Bone marrow (tissue), 2 donors: Measurements from ENCODE around the gene DYNC1H1.

ENCODE experiments used
- DNase-seq, 2 donors: peaks; one replicate each; lab custom pipeline; 2025; lab: John Stamatoyannopoulos, UW

DYNC1H1 gene

DNA sequence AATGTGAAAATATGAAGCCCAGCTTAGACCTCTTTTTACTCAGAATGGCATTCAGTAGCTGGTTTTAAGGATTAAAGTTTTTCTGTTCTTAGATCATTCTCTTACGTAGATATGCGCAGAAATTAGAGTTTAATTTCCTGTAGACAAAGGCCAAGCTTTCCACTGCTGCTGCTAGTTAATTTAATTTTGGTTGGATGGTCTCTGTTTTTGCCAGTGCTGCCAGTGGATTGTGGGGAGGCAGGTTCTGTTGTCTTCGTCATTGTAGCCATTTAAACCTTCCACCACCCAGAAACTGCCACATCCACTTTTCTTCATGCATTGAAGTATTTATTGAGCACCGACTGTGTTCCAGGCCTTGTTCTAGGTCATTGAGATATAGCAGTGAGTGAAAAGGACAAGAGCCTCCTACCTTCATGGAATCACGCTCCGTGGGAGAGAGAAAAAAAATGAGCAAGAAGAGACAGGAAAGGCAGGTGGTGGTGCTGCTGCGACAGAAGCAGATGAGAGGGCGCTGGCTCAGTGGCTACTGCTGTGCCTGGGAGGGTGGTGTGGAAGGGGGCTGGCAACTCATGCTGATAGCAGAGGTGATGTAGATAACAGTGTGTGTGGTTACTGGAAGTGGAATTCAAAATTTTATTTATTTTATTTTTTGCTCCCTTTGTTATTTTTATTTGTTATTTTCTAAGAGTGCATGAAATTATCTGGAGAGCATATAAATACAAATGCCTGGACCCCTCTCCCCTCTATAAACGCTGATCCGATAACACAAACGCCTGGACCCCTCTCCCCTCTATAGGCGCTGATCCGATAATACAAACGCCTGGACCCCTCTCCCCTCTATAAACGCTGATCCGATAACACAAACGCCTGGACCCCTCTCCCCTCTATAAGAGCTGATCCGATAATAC lies 33.3 kb downstream of the DYNC1H1 start:
- no peak for DNase-seq

DNA sequence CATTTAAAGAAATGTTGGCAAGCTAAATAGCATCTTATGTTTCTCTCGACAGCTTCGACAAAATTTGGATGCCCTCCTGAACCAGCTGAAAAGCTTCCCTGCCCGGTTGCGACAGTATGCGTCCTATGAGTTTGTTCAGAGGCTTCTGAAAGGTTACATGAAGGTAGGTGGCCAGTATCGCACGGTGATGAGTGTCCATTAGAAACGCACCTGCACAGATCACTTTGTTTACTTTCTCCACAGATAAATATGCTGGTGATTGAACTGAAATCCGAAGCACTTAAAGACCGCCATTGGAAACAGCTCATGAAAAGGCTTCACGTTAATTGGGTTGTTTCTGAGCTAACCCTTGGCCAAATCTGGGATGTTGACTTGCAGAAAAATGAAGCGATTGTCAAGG lies 36.5 kb downstream of the DYNC1H1 start:
- no peak for DNase-seq

DNA sequence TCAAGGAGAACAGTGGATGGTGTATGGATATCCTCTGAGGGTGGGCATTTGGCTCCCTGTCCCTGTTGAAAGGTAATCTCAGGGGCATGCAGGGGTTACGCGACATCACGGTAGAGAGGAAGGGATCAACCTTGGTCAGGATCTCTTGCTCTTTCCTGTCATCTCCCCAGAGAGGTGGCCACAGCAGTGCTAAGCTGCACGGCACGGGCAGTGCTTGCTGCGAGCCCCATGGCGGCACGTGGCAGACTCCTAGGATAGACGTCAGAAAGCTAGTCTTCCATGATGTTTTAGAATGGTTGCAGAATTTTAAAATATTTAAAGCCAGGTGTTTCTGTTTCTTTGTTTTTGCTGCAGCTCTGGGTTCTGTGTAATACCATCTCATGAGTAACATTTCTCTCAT lies 41.0 kb downstream of the DYNC1H1 start:
- no peak for DNase-seq

DNA sequence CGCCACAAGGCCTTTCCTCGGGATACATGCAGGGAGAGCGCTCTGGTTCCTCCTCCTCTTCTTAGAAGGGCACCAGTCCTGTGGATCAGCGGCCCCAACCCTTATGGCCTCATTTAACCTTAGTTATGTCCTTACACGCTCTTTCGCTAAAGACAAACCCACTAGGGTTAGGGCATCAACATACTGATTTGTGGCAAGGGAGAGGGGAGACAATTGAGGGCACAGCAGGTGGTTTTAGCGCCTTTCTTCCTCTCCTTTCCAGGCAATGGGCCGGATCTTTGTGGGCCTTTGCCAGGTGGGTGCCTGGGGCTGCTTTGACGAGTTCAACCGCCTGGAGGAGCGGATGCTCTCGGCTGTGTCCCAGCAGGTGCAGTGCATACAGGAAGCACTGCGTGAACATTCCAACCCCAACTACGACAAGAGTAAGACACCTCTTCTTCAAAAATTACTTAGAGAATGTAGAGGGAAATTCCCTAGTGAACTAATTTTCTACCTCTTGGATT lies 43.6 kb downstream of the DYNC1H1 start:
- no peak for DNase-seq

DNA sequence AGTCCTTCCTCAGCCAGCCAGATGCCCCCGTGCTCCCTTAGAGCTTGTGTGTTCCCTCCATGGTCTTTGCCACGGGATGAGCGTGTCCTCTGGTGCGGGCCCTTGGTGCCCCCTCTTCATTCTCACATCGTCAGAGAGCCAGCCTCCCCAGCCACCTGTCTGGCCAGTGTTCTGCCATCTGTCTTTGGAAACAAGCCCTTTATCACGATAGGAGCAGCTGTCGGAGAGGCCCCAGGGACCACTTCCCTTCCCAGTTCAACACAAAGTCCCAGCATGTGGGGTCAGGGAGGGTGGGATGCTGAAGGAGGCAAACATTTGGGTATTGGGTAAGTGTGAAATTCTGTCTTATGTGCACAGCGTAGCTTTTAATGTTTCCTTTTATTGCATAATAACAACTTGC lies 44.5 kb downstream of the DYNC1H1 start:
- DNase-seq = no peak

DNA sequence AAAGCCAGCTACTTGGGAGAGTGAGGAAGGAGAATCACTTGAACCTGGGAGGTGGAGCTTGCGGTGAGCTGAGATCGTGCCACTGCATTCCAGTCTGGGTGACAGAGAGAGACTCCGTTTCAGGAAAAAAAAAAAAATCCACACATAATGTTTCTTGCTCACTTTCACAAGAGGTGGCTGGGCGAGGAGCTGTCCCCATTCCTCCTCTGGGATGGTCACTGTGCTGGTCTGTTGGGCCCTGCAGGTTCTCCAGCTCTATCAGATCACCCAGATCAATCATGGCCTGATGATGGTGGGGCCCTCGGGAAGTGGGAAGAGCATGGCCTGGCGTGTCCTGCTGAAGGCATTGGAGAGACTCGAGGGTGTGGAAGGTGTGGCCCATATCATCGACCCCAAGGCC lies 47.3 kb downstream of the DYNC1H1 start:
- DNase-seq = no peak

DNA sequence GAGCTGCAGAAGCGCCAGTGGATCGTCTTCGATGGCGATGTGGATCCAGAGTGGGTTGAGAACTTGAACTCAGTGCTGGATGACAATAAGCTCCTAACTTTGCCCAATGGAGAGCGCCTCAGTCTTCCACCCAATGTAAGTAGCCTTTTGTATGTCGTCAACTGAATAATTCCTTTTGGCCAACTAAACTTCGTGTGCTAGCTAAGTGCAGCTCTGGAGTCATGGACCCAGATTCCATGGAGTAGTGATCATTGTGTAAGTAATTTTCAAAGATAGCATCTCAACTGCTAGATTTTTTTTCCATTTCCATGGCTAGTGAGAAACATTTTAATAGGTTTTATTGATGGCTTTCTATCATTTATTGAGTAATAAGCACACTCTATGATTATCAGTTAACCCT lies 48.0 kb downstream of the DYNC1H1 start:
- no peak for DNase-seq

DNA sequence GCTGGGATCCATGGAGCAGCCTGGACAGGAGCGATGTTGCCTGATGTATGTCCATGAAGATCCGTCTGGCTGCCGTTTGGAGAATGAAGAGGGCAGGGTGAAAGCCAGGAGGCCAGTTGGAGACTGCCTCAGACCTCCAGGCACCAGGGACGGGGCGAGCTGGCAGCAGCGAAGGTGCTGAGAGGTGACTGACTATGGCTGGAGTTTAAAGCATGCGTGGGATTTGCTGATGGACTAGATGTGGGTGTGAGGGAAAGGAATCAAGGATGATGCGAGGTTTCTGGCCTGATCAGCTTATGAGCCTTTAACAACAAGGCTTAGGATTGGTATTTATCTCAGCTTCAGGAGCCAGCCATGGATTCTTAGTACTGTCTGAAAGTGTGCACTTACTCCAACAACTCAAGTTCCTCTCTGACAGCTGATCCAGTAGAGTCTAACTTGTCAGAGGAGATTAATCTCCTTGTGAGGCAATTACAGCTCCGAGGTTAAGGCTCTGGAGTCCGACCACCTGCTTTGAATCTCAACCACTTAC lies 49.4 kb downstream of the DYNC1H1 start:
- no peak for DNase-seq

DNA sequence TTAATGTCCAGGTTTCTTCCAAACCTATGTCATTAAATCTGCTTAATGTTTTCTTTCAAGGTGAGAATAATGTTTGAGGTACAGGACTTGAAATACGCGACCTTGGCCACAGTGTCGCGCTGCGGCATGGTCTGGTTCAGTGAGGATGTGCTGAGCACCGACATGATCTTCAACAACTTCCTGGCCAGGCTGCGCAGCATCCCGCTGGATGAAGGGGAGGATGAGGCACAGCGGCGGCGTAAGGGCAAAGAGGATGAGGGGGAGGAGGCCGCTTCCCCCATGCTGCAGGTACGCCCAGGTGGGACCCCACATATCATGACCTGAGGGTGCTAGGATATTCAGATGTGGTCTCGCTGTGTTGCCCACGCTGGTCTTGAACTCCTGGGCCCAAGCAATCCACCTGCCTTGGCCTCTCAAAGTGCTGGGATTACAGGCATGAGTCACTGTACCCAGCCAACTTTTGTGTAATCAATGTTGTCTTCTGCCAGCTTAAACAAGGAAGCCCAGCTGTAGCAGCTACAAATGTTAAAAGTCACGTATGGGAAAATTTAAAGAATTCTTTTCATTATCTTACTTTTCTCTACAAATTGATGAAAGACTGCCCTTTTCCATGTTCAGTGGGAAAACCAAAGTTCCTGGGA lies 50.8 kb downstream of the DYNC1H1 start:
- DNase-seq = no peak

DNA sequence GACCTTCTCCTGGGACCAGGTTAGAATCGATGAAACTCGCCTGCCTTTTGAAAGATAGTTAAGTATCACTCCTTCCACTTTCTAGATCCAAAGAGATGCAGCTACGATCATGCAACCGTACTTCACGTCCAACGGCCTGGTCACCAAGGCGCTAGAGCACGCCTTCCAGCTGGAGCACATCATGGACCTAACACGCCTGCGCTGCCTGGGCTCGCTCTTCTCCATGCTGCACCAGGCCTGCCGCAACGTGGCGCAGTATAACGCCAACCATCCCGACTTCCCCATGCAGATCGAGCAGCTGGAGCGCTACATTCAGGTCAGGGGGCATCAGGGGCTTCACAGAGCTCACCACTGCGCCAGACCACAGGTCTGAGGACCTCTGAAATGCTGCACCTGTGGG lies 51.4 kb downstream of the DYNC1H1 start:
- DNase-seq = no peak

DNA sequence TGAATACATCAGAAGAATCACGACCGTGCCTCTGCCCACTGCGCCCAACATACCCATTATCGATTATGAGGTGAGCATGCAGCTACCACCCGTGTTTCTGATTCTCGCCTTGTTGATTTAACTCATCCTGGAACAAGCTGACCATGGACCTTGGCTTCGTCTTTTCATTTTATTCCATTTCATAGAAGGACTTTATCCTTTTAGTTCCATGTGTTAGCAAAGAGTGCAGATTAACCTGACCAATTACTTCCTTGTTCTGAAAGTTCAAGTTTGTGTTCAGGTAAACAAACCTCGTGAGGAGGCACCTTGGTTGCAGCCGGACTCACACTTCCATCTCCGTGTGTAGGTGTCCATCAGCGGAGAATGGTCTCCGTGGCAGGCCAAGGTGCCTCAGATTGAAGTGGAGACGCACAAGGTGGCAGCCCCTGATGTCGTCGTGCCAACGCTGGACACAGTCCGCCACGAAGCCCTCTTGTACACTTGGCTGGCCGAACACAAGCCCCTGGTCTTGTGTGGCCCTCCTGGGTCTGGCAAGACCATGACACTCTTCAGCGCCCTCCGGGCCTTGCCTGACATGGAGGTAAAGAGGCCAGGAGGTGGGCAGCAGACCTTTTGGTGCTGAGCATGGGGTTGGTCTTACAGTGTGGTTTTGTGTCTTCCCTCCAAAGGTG lies 52.2 kb downstream of the DYNC1H1 start:
- DNase-seq = no peak

DNA sequence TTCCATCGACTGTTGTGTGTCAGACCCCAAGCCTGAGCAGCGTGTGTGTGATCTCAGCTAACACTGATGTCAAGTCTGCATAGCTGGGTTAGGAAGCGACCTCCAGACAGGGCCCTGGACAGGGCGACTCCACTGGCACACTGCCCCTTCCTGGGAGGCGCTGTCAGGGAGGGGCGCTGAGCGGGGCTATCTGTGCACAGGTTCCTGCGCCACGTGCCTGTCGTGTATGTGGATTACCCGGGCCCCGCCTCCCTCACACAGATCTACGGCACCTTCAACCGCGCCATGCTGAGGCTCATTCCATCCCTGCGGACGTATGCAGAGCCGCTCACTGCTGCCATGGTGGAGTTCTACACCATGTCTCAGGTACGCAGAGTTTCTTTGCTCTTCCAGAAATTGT lies 53.9 kb downstream of the DYNC1H1 start:
- no peak for DNase-seq

DNA sequence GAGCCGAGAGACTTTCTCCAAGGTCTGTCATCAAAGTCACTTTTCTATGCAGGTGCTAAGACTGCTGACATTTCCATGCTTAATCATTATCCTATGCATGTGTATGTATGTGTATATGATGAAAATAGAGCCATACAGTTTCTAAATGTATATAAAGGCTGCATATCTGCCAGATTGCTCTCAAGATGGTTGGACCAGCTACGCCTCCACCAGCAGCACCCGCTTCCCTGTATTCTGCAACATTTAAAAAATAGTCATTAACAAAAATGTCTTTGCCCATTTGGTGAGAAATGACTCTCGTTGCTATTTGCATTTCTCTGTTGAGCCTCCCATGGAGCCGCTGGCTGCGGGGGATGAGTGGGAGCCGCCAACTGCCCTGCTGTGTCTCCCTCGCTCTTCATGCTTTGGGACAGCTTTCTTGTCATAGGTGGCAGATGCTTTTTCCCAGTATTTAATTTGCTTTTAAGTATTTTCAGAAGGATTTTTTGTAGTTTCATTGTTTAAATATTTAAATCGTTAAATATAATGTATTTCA lies 54.7 kb downstream of the DYNC1H1 start:
- DNase-seq = no peak

DNA sequence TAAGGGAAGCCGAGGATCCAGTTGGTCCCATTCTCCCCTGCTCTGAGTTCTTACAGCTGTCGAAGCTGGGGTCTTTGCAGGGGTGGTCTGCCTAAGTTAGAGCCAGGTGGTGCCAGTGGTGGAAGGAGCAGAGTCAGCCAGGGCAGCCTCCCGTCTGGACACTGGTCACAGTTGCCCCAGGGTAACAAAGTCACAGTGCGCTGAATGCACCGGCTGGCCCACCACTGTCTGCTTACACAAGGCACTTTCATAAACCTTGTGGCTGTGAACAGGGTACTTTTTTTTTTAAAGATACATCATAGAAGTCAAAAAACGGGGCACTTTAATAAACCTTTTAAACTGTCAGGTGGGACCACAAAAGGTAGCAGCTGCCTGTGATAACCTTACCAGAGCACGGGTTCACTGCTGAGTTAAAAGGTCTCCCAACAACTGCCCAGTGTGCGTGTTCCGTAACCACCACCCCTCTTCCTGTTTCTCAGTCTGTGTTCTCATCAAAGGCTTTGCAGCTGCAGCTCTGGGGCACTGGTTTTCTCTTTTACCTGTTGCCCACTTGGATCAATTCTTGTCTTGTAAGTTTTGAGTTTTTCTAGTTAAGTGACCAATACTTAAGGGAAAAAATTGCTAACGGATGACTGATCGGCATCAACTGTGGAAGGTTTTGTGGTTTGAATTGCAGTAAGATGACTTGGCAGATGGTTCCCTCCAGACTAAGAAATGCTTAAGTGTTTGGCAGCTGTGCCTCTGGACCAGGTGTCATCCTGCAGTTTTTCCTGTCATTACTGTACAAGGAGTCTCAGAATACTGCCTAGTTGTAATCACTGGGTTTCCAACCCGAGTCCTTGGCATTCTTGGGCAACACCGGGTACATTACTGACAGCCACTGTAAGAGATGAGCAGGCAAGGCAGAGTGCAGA lies 55.9 kb downstream of the DYNC1H1 start:
- no peak for DNase-seq

DNA sequence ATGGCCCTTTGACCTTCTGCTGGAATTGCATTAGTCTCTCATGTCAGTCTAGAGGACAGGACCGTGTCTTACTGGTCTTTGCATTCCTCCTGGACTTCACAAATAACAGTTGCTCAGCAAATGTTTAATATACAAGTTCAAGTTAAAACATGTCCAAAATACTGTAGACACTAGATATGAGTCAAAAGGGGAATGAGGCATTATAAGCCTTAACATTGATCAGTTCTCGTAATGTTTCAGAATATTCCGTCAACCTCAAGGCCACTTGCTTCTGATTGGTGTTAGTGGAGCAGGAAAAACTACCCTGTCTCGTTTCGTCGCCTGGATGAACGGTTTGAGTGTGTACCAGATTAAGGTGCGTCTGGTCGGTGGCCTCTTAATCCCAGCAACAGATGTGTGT lies 62.6 kb downstream of the DYNC1H1 start:
- no peak for DNase-seq

DNA sequence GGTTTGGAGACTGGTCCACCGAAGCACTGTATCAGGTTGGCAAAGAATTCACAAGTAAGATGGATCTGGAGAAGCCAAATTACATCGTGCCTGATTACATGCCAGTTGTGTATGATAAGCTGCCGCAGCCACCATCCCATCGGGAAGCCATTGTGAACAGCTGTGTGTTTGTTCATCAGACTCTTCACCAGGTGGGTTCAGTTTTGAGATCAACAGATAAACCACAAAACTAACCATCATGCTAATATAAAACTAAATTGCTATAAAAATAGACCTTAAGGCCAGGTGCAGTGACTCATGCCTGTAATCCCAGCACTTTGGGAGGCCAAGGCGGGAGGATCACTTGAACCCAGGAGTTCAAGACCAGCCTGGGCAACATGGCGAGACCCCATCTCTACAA lies 63.6 kb downstream of the DYNC1H1 start:
- DNase-seq = no peak

DNA sequence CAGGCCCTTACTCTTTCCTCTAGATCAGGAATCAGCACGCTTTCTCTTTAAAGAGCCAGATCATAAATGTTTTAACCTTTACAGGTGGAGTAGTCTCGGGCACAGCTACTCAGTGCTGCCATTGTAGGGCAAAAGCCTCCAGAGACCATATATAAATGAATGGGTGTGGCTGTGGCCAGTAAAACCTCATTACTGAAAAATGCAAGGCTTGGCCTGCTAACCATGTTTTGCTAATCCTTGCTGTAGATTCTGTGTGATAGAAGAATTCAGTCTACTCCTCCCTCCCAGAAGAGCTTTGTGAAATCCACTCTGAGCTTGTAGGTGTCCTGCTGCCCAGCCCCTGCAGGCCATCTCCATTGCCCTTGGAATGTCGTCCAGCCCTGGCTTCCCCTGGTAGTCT lies 64.4 kb downstream of the DYNC1H1 start:
- no peak for DNase-seq

DNA sequence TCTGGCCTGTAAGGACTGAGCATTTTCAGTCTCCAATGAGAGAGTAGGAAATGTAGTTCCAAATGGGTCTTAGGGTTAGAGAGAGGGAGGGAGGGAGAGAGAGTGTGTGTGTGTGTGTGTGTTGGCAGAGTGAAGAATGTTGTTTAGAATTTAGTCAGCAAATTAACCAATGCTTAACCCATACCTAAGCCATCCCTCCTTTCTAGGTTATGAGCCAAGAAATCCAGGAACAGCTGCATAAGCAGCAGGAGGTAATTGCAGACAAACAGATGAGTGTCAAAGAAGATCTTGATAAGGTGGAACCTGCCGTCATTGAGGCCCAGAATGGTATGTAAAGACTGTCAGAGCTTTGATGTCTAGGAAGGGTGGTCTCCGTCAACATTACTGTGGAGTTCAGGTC lies 65.6 kb downstream of the DYNC1H1 start:
- DNase-seq = no peak

DNA sequence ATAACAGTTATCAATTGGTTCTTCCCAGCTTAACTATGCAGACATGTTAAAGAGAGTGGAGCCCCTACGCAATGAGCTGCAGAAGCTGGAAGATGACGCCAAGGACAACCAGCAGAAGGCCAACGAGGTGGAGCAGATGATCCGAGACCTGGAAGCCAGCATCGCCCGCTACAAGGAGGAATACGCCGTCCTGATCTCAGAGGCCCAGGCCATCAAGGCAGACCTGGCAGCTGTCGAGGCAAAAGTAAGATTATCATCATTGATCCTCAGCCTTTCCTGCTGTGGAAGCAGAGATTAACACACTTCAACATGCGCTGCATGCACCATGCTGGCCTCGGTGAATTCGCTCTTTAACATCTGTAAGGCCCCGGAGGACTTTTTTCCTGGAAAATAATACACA lies 68.9 kb downstream of the DYNC1H1 start:
- no peak for DNase-seq

DNA sequence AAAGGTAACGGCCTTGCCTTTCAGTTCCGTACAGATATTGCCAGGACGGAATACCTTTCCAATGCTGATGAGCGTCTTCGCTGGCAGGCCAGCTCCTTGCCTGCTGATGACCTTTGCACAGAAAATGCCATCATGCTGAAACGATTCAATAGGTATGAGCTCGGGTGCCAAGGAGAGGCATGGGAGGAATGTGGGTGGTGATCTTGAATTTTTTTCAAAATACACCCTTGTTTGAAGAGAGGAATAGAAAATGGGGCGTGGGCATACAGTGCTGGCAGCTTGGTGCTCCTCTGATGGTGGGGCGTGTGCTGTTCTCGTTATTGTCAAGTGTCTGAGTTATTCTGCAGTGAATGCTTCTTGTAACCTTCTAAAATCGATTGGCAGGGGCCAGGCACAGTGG lies 69.9 kb downstream of the DYNC1H1 start:
- DNase-seq = no peak

DNA sequence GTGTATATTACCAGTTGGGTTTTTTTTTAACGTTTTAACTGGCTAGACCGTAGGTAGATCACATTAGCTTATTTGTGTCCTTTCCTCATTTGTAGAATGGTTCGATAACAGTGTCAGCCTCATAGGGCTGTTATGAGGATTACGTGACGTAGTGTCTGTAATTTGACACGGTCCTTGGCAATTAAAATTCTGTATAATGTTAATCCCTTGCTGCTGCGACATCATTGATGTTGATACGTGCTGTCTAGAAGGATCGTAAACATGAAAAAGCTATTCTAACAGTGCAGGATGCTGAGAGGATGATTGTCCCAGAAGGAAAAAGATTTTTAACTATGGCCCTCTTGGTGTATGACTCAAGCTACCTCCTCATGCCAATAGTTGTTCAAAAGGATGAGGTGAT lies 71.5 kb downstream of the DYNC1H1 start:
- DNase-seq = no peak
